H9 (cell line): Measurements from ENCODE around the gene SHH. TPM values are rescaled to one million over a fixed set of nuclear protein-coding genes. Genes with fewer than 3 reads are reported as not detected.

Experiments used
- DNase-seq: peaks from one replicate; pipeline ENCODE4 v3.0.0-alpha.2; 2017
- H2AFZ ChIP-seq: one replicate; pipeline ENCODE4 v1.6.1; 2013; ENCODE audit warnings: mild to moderate bottlenecking, low read length, control low read depth, moderate library complexity
- H2AK5ac ChIP-seq: 2 replicates; pipeline ENCODE4 v1.6.1; 2013; ENCODE audit warnings: low read length, control low read depth, mixed read lengths; ENCODE audit not compliant: insufficient read length
- H2BK120ac ChIP-seq: one replicate; pipeline ENCODE4 v1.6.1; 2013; ENCODE audit warnings: low read depth, mild to moderate bottlenecking, low read length, control low read depth, inconsistent platforms; ENCODE audit not compliant: poor library complexity, severe bottlenecking
- H2BK12ac ChIP-seq: 2 replicates; pipeline ENCODE4 v1.6.1; 2013; ENCODE audit warnings: low read length, control low read depth, mixed read lengths, low read depth; ENCODE audit not compliant: insufficient read length
- H2BK15ac ChIP-seq: 2 replicates; pipeline ENCODE4 v1.6.1; 2013; ENCODE audit warnings: low read depth, low read length, control low read depth
- H2BK20ac ChIP-seq: one replicate; pipeline ENCODE4 v1.6.1; 2013; ENCODE audit warnings: low read depth, mild to moderate bottlenecking, low read length, control low read depth, inconsistent platforms; ENCODE audit not compliant: poor library complexity, severe bottlenecking
- H2BK5ac ChIP-seq: 2 replicates; pipeline ENCODE4 v1.6.1; 2013; ENCODE audit warnings: low read length, control low read depth, mixed read lengths; ENCODE audit not compliant: insufficient read length
- H3K14ac ChIP-seq: 2 replicates; pipeline ENCODE4 v1.6.1; 2013; ENCODE audit warnings: low read length, control low read depth; ENCODE audit not compliant: insufficient read depth
- H3K18ac ChIP-seq: 2 replicates; pipeline ENCODE4 v1.6.1; 2013; ENCODE audit warnings: low read depth, mild to moderate bottlenecking, mixed read lengths, low read length, control low read depth; ENCODE audit not compliant: insufficient read length
- H3K23ac ChIP-seq: 2 replicates; pipeline ENCODE4 v1.6.1; 2013; ENCODE audit warnings: low read length, control low read depth, mixed read lengths, low read depth; ENCODE audit not compliant: insufficient read length
- H3K23me2 ChIP-seq: 2 replicates; pipeline ENCODE4 v1.6.1; 2013; ENCODE audit warnings: low read depth, mild to moderate bottlenecking, mixed read lengths, low read length, control low read depth; ENCODE audit not compliant: insufficient read length, poor library complexity, severe bottlenecking
- H3K27ac ChIP-seq: 2 replicates; pipeline ENCODE4 v1.5.1; 2013; ENCODE audit warnings: low read length, control low read depth, mixed read lengths, low read depth; ENCODE audit not compliant: insufficient read length
- H3K27me3 ChIP-seq: 2 replicates; pipeline ENCODE4 v1.6.1; 2013; ENCODE audit warnings: low read length, control low read depth, inconsistent platforms; ENCODE audit not compliant: insufficient read depth
- H3K4ac ChIP-seq: 2 replicates; pipeline ENCODE4 v1.6.1; 2013; ENCODE audit warnings: low read depth, mild to moderate bottlenecking, control low read depth, inconsistent platforms, low read length, moderate library complexity
- H3K4me1 ChIP-seq: 2 replicates; pipeline ENCODE4 v1.6.1; 2013; ENCODE audit warnings: low read length, control low read depth, inconsistent platforms; ENCODE audit not compliant: insufficient read depth
- H3K4me2 ChIP-seq: 2 replicates; pipeline ENCODE4 v1.6.1; 2013; ENCODE audit warnings: low read length, control low read depth, mixed read lengths; ENCODE audit not compliant: insufficient read length, insufficient read depth
- H3K56ac ChIP-seq: 2 replicates; pipeline ENCODE4 v1.6.1; 2013; ENCODE audit warnings: low read depth, mild to moderate bottlenecking, mixed read lengths, low read length, control low read depth; ENCODE audit not compliant: insufficient read length
- H3K79me1 ChIP-seq: 2 replicates; pipeline ENCODE4 v1.6.1; 2013; ENCODE audit warnings: low read depth, mild to moderate bottlenecking, moderate library complexity, low read length, control low read depth, inconsistent platforms; ENCODE audit not compliant: insufficient read depth, poor library complexity, severe bottlenecking
- H3K79me2 ChIP-seq: 2 replicates; pipeline ENCODE4 v1.6.1; 2013; ENCODE audit warnings: low read length, control low read depth, inconsistent platforms; ENCODE audit not compliant: insufficient read depth
- H3K9ac ChIP-seq: 2 replicates; pipeline ENCODE4 v1.6.1; 2013; ENCODE audit warnings: low read length, control low read depth, mixed read lengths; ENCODE audit not compliant: insufficient read length; ENCODE audit errors: extremely low read depth
- H3K9me3 ChIP-seq: one replicate; pipeline ENCODE4 v1.6.1; 2013; ENCODE audit warnings: low read depth, low read length, inconsistent platforms; ENCODE audit not compliant: control insufficient read depth
- H3T11ph ChIP-seq: one replicate; pipeline ENCODE4 v1.6.1; 2013; ENCODE audit warnings: mild to moderate bottlenecking, low read length, control low read depth, inconsistent platforms
- H4K20me1 ChIP-seq: one replicate; pipeline ENCODE4 v1.6.1; 2013; ENCODE audit not compliant: control insufficient read depth, insufficient read length, insufficient read depth
- H4K5ac ChIP-seq: 2 replicates; pipeline ENCODE4 v1.6.1; 2013; ENCODE audit warnings: low read depth, mild to moderate bottlenecking, mixed read lengths, low read length, control low read depth; ENCODE audit not compliant: insufficient read length
- H4K8ac ChIP-seq: replicated peaks from 2 replicates; pipeline ENCODE4 v1.6.1; 2013; ENCODE audit warnings: low read length, control low read depth, mixed read lengths, low read depth; ENCODE audit not compliant: insufficient read length
- H4K91ac ChIP-seq: 2 replicates; pipeline ENCODE4 v1.6.1; 2013; ENCODE audit warnings: low read depth, mild to moderate bottlenecking, moderate library complexity, mixed read lengths, low read length, control low read depth; ENCODE audit not compliant: insufficient read length
- H3K27ac Mint-ChIP-seq, 3 experiments: 2 replicates in 2 of 3; 3 replicates in 1 of 3; pipeline ENCODE4 v1.8.0; 2020 to 2021; ENCODE audit warnings: mixed read lengths in 3 of 3, mild to moderate bottlenecking in 1 of 3, moderate library complexity in 1 of 3
- H3K27me3 Mint-ChIP-seq: 2 replicates; pipeline ENCODE4 v1.8.0; 2021; ENCODE audit warnings: low read depth, mild to moderate bottlenecking, moderate library complexity, mixed read lengths
- H3K36me3 Mint-ChIP-seq, 3 experiments: 2 replicates in 2 of 3; 3 replicates in 1 of 3; pipeline ENCODE4 v1.8.0; 2020 to 2021; ENCODE audit warnings: low read depth in 3 of 3, mixed read lengths in 3 of 3; ENCODE audit not compliant: insufficient read depth in 1 of 3
- H3K4me1 Mint-ChIP-seq, 2 experiments: 2 replicates each; pipeline ENCODE4 v1.8.0; 2020; ENCODE audit warnings: mixed read lengths in 2 of 2
- H3K4me3 Mint-ChIP-seq, 2 experiments: 2 replicates in 1 of 2; 3 replicates in 1 of 2; pipeline ENCODE4 v1.8.0; 2020 to 2021; ENCODE audit warnings: mild to moderate bottlenecking in 2 of 2, mixed read lengths in 2 of 2, moderate library complexity in 1 of 2
- H3K9me3 Mint-ChIP-seq, 2 experiments: 2 replicates in 1 of 2; 3 replicates in 1 of 2; pipeline ENCODE4 v1.8.0; 2020; ENCODE audit warnings: mild to moderate bottlenecking in 2 of 2, mixed read lengths in 2 of 2, moderate library complexity in 1 of 2
- CTCF ChIP-seq: fragments of 200-600 bp; sonication (generic); conservative IDR thresholded peaks from 3 replicates; pipeline ENCODE4 v1.8.0; 2021; ENCODE audit warnings: antibody characterized with exemption, mild to moderate bottlenecking
- WGBS: extraction: QIAGEN DNeasy Blood & Tissue Kit; methylation state at CpG from one replicate; pipeline ENCODE4 v1.1.7; 2013; ENCODE audit warnings: missing lambda C conversion rate, low lambda C conversion rate, mixed read lengths; ENCODE audit not compliant: insufficient read length; ENCODE audit errors: extremely low coverage; 5-methylcytosine and 5-hydroxymethylcytosine counted together
- total RNA-seq: library from RNA; stranded (reverse); gene quantifications from 2 replicates; pipeline ENCODE4 v1.2.1, GENCODE V29; 2021

SHH gene
- total RNA-seq, 1 experiment from 2014 or later, result 0.07 TPM

DNA sequence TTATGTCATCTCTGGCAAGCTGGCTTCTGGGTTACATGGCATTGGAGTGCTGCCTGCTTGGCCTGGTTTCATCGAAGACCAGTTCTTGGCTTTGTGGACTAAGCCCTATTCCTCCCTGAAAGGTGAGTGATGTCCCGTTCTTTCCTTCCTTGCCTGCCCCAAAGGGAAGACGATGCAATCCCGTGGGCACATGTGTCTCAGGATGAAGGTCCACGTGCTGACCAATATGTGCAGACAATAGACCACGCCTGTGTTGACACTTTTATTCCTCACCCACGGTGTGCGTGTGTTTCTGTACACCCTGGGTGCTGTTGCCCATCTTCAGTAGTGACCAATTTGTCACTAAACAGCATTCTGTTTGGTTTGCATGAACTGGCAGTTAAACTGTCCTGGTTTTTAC is 28.6 kb upstream of the SHH start:
- Histone ChIP-seq H3T11ph (no peak overlapping the region), H2AK5ac (no peak overlapping the region), H3K4me1 (no peaks in the 10 kb centered on the region; the same call in 1 of the 2 replicates), H2BK15ac (no peak overlapping the region), H3K9ac (no peak overlapping the region), H3K4me2 (no peak overlapping the region), H3K14ac (no peak overlapping the region), H2BK20ac (no peak overlapping the region), H2BK12ac (no peak overlapping the region), H3K27ac (no peak overlapping the region), H2AFZ (no peak overlapping the region), H3K18ac (no peak overlapping the region), H3K56ac (no peak overlapping the region), H3K9me3 (no peaks in the 10 kb centered on the region), H3K23me2 (no peaks in the 10 kb centered on the region), H4K91ac (no peak overlapping the region), H4K8ac (no peak overlapping the region), H3K23ac (no peak overlapping the region), H2BK5ac (no peak overlapping the region), H3K4ac (no peak overlapping the region), H4K5ac (no peak overlapping the region), H3K79me1 (no peaks in the 10 kb centered on the region), H4K20me1 (no peaks in the 10 kb centered on the region), H2BK120ac (no peak overlapping the region), H3K79me2 (no peaks in the 10 kb centered on the region), H3K27me3 (no peaks in the 10 kb centered on the region)
- no CpG with 5 or more reads among the region's 8 CpGs for WGBS
- H3K27me3 Mint-ChIP-seq, result peaks cover 22% of the 10 kb centered on the region
- H3K36me3 Mint-ChIP-seq, result no peaks in the 10 kb centered on the region
- no peak for TF ChIP-seq CTCF
- no peak overlapping the region for H3K27ac Mint-ChIP-seq
- no peaks in the 10 kb centered on the region for H3K9me3 Mint-ChIP-seq
- H3K4me3 Mint-ChIP-seq, result no peak overlapping the region
- H3K4me1 Mint-ChIP-seq, result peaks cover 4 to 11% of the 10 kb centered on the region in 2 experiments
- no peak for DNase-seq
